ENCODE measurements around the gene TBC1D22A. TPM values are rescaled to one million over a fixed set of nuclear protein-coding genes. Genes with fewer than 3 reads are reported as not detected.

The TBC1D22A gene
- total RNA-seq, 2 experiments from 2014 or later, result 47.2 to 49.1 TPM

- ATAC-seq (ENCODE audit: low read depth), result no peak
- peaks cover 14% of the 10 kb centered on the region for H3K4me1 Mint-ChIP-seq
- no peak for DNase-seq
- peaks cover 4% of the 10 kb centered on the region for H3K9me3 Mint-ChIP-seq
- H3K27me3 Mint-ChIP-seq, result no peaks in the 10 kb centered on the region
- H3K4me3 Mint-ChIP-seq, result no peak overlapping the region
- POLR2A ChIA-PET, result no interaction called here
- peaks cover 22% of the 10 kb centered on the region for H3K36me3 Mint-ChIP-seq
- no peak overlapping the region for H3K27ac Mint-ChIP-seq
Measured at GRCh38 chr22:47094861-47095330, 332.4 kb downstream of the TBC1D22A start.

GRCh38 chr22:47095395-47096122 lies 333.1 kb downstream of the TBC1D22A start:
- ATAC-seq (ENCODE audit: low read depth) (no peak), DNase-seq (no peak)
- no peak overlapping the region for H3K4me3 Mint-ChIP-seq
- POLR2A ChIA-PET, result no interaction called here
- no peaks in the 10 kb centered on the region for H3K27me3 Mint-ChIP-seq
- H3K27ac Mint-ChIP-seq, result no peak overlapping the region
- H3K9me3 Mint-ChIP-seq, result peaks cover 4% of the 10 kb centered on the region
- peaks cover 24% of the 10 kb centered on the region for H3K36me3 Mint-ChIP-seq
- peaks cover 11% of the 10 kb centered on the region for H3K4me1 Mint-ChIP-seq

DNA sequence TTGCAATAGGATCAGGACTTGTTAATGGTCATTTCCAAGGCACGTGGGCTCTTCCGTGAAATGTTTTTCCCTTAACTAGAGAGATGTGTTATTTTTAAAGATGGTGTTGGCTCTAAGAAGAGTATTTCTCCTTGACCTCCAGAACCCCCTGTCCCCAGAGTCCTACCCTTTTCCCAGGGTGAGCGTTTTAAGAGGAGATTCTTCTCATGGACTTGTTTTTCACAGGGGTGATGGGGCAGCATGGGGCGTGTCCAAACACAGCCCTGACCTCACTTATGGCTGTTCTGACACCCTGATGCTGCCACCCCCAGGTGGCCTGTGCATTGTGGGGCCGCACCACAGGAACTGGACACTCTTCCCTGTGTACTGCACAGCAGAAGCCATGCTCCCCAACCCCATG lies 335.7 kb downstream of the TBC1D22A start:
- Mint-ChIP-seq H3K36me3 (peaks cover 13% of the 10 kb centered on the region), H3K9me3 (peaks cover 4% of the 10 kb centered on the region), H3K27ac (no peak overlapping the region), H3K4me1 (no peaks in the 10 kb centered on the region), H3K4me3 (no peak overlapping the region), H3K27me3 (no peaks in the 10 kb centered on the region)
- DNase-seq (no peak), ATAC-seq (ENCODE audit: low read depth) (no peak)
- POLR2A ChIA-PET, result no interaction called here

- ATAC-seq (ENCODE audit: low read depth) (no peak), DNase-seq (no peak)
- Mint-ChIP-seq H3K9me3 (peaks cover 4% of the 10 kb centered on the region), H3K36me3 (peaks cover 11% of the 10 kb centered on the region), H3K4me1 (no peaks in the 10 kb centered on the region), H3K27me3 (no peaks in the 10 kb centered on the region), H3K27ac (no peak overlapping the region), H3K4me3 (no peak overlapping the region)
- POLR2A ChIA-PET, result no interaction called here
Measured at GRCh38 chr22:47098554-47098953, 336.1 kb downstream of the TBC1D22A start.

DNA sequence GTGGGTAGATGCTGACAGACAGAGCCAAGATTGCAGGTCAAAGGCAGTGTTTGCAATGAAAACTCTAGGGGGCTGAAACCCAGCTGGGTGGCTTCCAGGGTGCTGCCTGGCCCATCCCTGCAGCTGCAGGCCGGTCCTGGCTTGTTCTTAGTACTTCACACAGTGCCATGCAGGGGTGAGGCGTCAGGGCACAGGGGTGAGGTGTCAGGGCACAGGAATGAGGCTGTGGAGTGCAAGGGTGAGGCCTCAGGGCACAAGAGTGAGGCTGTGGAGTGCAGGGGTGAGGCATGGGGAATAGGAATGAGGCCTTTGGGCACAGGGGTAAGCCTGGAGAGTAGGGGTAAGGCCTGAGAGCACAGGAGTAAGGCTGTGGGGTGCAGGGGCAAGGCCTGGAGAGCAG lies 337.6 kb downstream of the TBC1D22A start:
- Mint-ChIP-seq H3K27ac (no peak overlapping the region), H3K36me3 (peaks cover 11% of the 10 kb centered on the region), H3K4me3 (no peak overlapping the region), H3K4me1 (no peaks in the 10 kb centered on the region), H3K27me3 (no peaks in the 10 kb centered on the region), H3K9me3 (peaks cover 3% of the 10 kb centered on the region)
- POLR2A ChIA-PET, result no interaction called here
- no peak for DNase-seq
- ATAC-seq (ENCODE audit: low read depth), result no peak

GRCh38 chr22:47100646-47101200 lies 338.3 kb downstream of the TBC1D22A start:
- POLR2A ChIA-PET, result no interaction called here
- DNase-seq, result no peak
- H3K4me3 Mint-ChIP-seq, result no peak overlapping the region
- no peaks in the 10 kb centered on the region for H3K27me3 Mint-ChIP-seq
- H3K9me3 Mint-ChIP-seq, result peaks cover 3% of the 10 kb centered on the region
- H3K27ac Mint-ChIP-seq, result no peak overlapping the region
- peaks cover 11% of the 10 kb centered on the region for H3K36me3 Mint-ChIP-seq
- H3K4me1 Mint-ChIP-seq, result no peaks in the 10 kb centered on the region
- no peak for ATAC-seq (ENCODE audit: low read depth)

DNA sequence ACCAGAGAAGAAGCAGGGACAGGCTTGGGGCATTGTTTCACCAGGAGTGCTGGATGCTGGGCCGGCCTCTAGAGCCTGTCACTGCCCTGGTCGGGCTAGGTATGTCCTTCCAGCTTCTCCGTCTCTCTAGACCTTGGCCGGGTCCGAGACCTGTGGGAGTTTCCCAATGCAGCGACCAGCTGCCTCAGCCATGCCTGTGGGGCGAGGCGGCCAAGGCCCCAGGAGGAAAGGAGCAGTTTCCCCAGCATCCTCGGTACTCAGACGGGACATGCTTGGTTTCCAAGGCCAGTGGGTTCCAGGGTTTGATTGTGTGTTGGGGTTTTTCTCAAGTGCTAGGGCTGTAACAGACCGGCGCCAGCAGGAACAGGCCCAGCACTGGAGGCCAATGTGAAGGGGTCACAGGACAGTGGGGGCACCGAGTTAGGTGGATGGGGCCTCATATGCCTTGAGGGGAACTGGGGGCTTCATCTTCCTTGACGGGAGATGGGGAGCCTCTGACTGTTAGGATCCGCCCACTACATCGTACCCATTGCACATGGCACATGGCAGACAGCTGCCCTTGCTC lies 339.0 kb downstream of the TBC1D22A start:
- POLR2A ChIA-PET, result no interaction called here
- ATAC-seq (ENCODE audit: low read depth) (no peak), DNase-seq (no peak)
- no peaks in the 10 kb centered on the region for H3K9me3 Mint-ChIP-seq
- no peak overlapping the region for H3K4me3 Mint-ChIP-seq
- H3K4me1 Mint-ChIP-seq, result no peaks in the 10 kb centered on the region
- H3K27me3 Mint-ChIP-seq, result no peaks in the 10 kb centered on the region
- H3K27ac Mint-ChIP-seq, result no peak overlapping the region
- H3K36me3 Mint-ChIP-seq, result peaks cover 13% of the 10 kb centered on the region

GRCh38 chr22:47102081-47102480 lies 339.6 kb downstream of the TBC1D22A start:
- DNase-seq (no peak), ATAC-seq (ENCODE audit: low read depth) (no peak)
- Mint-ChIP-seq H3K4me1 (no peaks in the 10 kb centered on the region), H3K36me3 (peaks cover 13% of the 10 kb centered on the region), H3K9me3 (no peaks in the 10 kb centered on the region), H3K4me3 (no peak overlapping the region), H3K27ac (no peak overlapping the region), H3K27me3 (no peaks in the 10 kb centered on the region)
- POLR2A ChIA-PET, result no interaction called here

- Mint-ChIP-seq H3K4me1 (no peaks in the 10 kb centered on the region), H3K4me3 (no peak overlapping the region), H3K36me3 (peaks cover 13% of the 10 kb centered on the region), H3K27me3 (no peaks in the 10 kb centered on the region), H3K9me3 (no peaks in the 10 kb centered on the region), H3K27ac (no peak overlapping the region)
- ATAC-seq (ENCODE audit: low read depth) (no peak), DNase-seq (no peak)
- POLR2A ChIA-PET, result no interaction called here
Measured at GRCh38 chr22:47102648-47103047, 340.2 kb downstream of the TBC1D22A start.

DNA sequence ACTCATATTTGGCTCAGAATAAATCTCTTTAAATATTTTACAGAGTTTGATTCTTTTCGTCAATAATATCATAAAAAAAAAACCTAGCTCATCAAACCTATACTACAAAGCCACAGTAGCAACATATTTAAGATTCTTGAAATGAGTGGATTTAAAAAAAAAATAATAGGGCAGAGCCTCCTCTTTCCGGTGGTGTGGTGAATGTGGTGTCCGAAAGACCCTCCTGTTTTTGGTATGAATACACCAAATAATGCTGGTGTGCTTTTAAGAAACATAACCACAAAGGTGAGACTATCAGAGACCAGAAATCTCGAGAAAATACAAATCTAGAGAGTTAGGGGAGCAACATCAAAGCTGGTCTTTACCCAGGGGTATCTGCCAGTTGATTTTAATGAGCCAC lies 342.6 kb downstream of the TBC1D22A start:
- Mint-ChIP-seq H3K36me3 (peaks cover 12% of the 10 kb centered on the region), H3K4me1 (no peaks in the 10 kb centered on the region), H3K9me3 (no peaks in the 10 kb centered on the region), H3K27ac (no peak overlapping the region), H3K4me3 (no peak overlapping the region), H3K27me3 (no peaks in the 10 kb centered on the region)
- ATAC-seq (ENCODE audit: low read depth) (no peak), DNase-seq (no peak)
- POLR2A ChIA-PET, result no interaction called here

- no peaks in the 10 kb centered on the region for H3K27me3 Mint-ChIP-seq
Measured at GRCh38 chr22:47106806-47107205, 344.4 kb downstream of the TBC1D22A start.

DNA sequence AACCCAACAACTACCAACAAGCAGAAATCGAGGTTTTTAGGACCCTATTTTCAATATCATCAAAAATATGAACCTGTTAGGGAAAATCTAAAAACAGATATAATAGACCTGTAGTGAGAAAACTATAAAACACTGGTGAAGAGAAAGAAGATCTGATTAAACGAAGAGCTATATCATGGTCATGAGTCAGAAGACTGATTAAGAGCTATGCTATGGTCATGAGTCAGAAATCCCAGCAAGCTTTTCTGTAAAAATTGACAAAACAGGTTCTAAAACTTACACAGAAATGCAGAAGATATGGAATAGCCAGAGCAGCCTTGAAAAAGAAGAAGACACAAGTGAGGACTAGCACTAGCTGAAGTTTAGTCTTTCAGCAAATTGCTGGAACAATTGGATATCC lies 345.0 kb downstream of the TBC1D22A start:
- H3K4me3 Mint-ChIP-seq, result no peak overlapping the region
- no peak for DNase-seq
- no peak for ATAC-seq (ENCODE audit: low read depth)
- no peaks in the 10 kb centered on the region for H3K4me1 Mint-ChIP-seq
- peaks cover 5% of the 10 kb centered on the region for H3K36me3 Mint-ChIP-seq
- H3K9me3 Mint-ChIP-seq, result no peaks in the 10 kb centered on the region
- H3K27me3 Mint-ChIP-seq, result no peaks in the 10 kb centered on the region
- POLR2A ChIA-PET, result no interaction called here
- no peak overlapping the region for H3K27ac Mint-ChIP-seq

More at GRCh38 chr22:47106806-47107205, 344.4 kb downstream of the TBC1D22A start:
- DNase-seq (no peak), ATAC-seq (ENCODE audit: low read depth) (no peak)
- POLR2A ChIA-PET, result no interaction called here
- no peaks in the 10 kb centered on the region for H3K4me1 Mint-ChIP-seq
- H3K9me3 Mint-ChIP-seq, result no peaks in the 10 kb centered on the region
- no peak overlapping the region for H3K27ac Mint-ChIP-seq
- no peak overlapping the region for H3K4me3 Mint-ChIP-seq
- peaks cover 5% of the 10 kb centered on the region for H3K36me3 Mint-ChIP-seq

DNA sequence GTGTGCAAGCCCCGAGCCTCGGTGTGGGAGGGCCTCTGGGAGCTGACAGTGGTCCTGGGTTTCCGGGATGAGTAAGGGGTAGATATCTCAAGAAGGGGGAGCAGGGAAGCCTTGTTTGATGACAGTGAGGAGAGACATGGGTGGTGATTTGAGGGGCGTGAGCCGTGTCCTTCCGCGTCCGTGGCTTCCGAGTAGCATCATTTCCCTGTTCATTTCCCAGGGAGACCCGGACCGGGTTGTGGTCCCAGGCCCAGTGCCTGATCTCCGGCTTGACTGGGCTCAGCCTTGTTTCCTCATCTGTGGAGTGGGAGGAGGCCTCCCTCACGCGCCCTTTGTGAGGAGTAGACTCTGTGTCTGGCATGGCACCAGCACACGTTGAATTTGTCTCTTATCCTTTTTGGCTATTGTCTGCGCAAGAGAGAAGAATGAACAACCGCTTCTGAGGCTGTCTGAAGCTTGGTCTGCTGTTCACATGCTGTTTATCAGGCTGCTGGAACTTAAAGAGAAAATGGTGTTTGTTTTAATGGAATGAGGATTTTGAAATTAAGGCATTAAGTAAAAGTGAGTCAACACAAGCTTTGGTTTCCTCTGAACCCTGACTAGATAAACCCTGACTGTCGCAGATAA lies 348.5 kb downstream of the TBC1D22A start:
- Mint-ChIP-seq H3K4me3 (no peak overlapping the region), H3K9me3 (no peaks in the 10 kb centered on the region), H3K4me1 (no peaks in the 10 kb centered on the region), H3K27me3 (no peaks in the 10 kb centered on the region), H3K27ac (no peak overlapping the region), H3K36me3 (peaks cover 2% of the 10 kb centered on the region)
- ATAC-seq (ENCODE audit: low read depth), result no peak
- no peak for DNase-seq
- POLR2A ChIA-PET, result no interaction called here
